ENCODE results near the gene ADAM12.
A peak's percentile ranks its signal among the peaks of the same experiment; 100 is the strongest.

The ADAM12 gene

GRCh38 chr10:125985557-125986240 is 402.6 kb downstream of the ADAM12 start:
- DNase-seq (ENCODE audit: extremely low read depth, low read depth), result no peak
- no peak for TF ChIP-seq CTCF (IDR thresholded peaks at IDR 0.05; ENCODE audit: low read depth, low read length)

- no peak for DNase-seq (ENCODE audit: extremely low read depth, low read depth)
- TF ChIP-seq CTCF (IDR thresholded peaks at IDR 0.05; ENCODE audit: low read depth, low read length), result no peak
Observed at GRCh38 chr10:125984865-125985495, 403.3 kb downstream of the ADAM12 start.

- DNase-seq (ENCODE audit: extremely low read depth, low read depth), result no peak
- no peak for TF ChIP-seq CTCF (IDR thresholded peaks at IDR 0.05; ENCODE audit: low read depth, low read length)
Observed at GRCh38 chr10:125984346-125984745, 403.9 kb downstream of the ADAM12 start.

- DNase-seq (ENCODE audit: extremely low read depth, low read depth), result no peak
- no peak for TF ChIP-seq CTCF (IDR thresholded peaks at IDR 0.05; ENCODE audit: low read depth, low read length)
Observed at GRCh38 chr10:125983656-125984055, 404.6 kb downstream of the ADAM12 start.

GRCh38 chr10:125983161-125983560 is 405.1 kb downstream of the ADAM12 start:
- no peak for TF ChIP-seq CTCF (IDR thresholded peaks at IDR 0.05; ENCODE audit: low read depth, low read length)
- DNase-seq (ENCODE audit: extremely low read depth, low read depth), result no peak

GRCh38 chr10:125982260-125982948 is 405.9 kb downstream of the ADAM12 start:
- peak; percentile 45 for DNase-seq (ENCODE audit: extremely low read depth, low read depth)
- peak; percentile 51 for TF ChIP-seq CTCF (IDR thresholded peaks at IDR 0.05; ENCODE audit: low read depth, low read length)

- DNase-seq (ENCODE audit: extremely low read depth, low read depth), result no peak
- no peak for TF ChIP-seq CTCF (IDR thresholded peaks at IDR 0.05; ENCODE audit: low read depth, low read length)
Observed at GRCh38 chr10:125980521-125981035, 407.7 kb downstream of the ADAM12 start.

All from AG09319 (cell line).